A673 (cell line): Measurements from ENCODE around the gene SARS2.

ENCODE experiments used
- EZH2 ChIP-seq: fragments of 200-600 bp; sonication (generic); IDR thresholded peaks from 2 replicates; pipeline ENCODE4 v1.6.1; 2017; ENCODE audit warnings: borderline replicate concordance, low read depth, mild to moderate bottlenecking, mixed read lengths, antibody characterized with exemption, low read length; ENCODE audit not compliant: poor library complexity, severe bottlenecking
- TF ChIP-seq, protein P1 (sequence below): fragments of 300-800, 200-600 bp; sonication (generic); conservative IDR thresholded peaks from 2 replicates; pipeline ENCODE4 v1.5.1; 2017; ENCODE audit warnings: low read depth, mild to moderate bottlenecking, antibody characterized with exemption, low read length, moderate library complexity, mixed read lengths

- TF ChIP-seq, protein P1, sequence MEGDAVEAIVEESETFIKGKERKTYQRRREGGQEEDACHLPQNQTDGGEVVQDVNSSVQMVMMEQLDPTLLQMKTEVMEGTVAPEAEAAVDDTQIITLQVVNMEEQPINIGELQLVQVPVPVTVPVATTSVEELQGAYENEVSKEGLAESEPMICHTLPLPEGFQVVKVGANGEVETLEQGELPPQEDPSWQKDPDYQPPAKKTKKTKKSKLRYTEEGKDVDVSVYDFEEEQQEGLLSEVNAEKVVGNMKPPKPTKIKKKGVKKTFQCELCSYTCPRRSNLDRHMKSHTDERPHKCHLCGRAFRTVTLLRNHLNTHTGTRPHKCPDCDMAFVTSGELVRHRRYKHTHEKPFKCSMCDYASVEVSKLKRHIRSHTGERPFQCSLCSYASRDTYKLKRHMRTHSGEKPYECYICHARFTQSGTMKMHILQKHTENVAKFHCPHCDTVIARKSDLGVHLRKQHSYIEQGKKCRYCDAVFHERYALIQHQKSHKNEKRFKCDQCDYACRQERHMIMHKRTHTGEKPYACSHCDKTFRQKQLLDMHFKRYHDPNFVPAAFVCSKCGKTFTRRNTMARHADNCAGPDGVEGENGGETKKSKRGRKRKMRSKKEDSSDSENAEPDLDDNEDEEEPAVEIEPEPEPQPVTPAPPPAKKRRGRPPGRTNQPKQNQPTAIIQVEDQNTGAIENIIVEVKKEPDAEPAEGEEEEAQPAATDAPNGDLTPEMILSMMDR = no peak
- TF ChIP-seq EZH2 = no peak
These were observed 61.3 kb downstream of the SARS2 start for GRCh38 chr19:38869160-38869835.
